SK-MEL-5 (cell line): ENCODE data around the gene RGP1. TPM values are rescaled to one million over a fixed set of nuclear protein-coding genes. Genes with fewer than 3 reads are reported as not detected.

Experiments
- DNase-seq: peaks from one replicate; pipeline ENCODE4 v3.0.0-alpha.2; 2016; ENCODE audit warnings: low read depth, low spot score
- in situ Hi-C: cut with HindIII; loops from 2 replicates; pipeline ENCODE4 v1.10.0; 2016; ENCODE audit warnings: low sequenced_read_pairs, high pct_unique_total_duplicates, low pct_unique_long_range_greater_than_20kb
- polyA plus RNA-seq, 2 experiments: library from polyadenylated mRNA; depleted of rRNA; stranded (reverse); fragments of >200 nt; gene quantifications; 2 replicates each; pipeline ENCODE4 v1.2.3, GENCODE V29; 2015
- total RNA-seq: library from RNA; depleted of rRNA; stranded (reverse); fragments of >200 nt; shearing (Covaris generic); gene quantifications from 2 replicates; pipeline ENCODE4 v1.2.3, GENCODE V29; 2014; rRNA removed

Gene RGP1
- 12.2 and 12.4 TPM in 2 replicates for total RNA-seq
- 17.7 and 18.9 TPM in 2 replicates for polyA plus RNA-seq (2015; cell fraction: cytosol; rRNA removed)
- polyA plus RNA-seq (2015; cell fraction: nucleus; rRNA removed): 22.9 and 29.8 TPM in 2 replicates

DNA sequence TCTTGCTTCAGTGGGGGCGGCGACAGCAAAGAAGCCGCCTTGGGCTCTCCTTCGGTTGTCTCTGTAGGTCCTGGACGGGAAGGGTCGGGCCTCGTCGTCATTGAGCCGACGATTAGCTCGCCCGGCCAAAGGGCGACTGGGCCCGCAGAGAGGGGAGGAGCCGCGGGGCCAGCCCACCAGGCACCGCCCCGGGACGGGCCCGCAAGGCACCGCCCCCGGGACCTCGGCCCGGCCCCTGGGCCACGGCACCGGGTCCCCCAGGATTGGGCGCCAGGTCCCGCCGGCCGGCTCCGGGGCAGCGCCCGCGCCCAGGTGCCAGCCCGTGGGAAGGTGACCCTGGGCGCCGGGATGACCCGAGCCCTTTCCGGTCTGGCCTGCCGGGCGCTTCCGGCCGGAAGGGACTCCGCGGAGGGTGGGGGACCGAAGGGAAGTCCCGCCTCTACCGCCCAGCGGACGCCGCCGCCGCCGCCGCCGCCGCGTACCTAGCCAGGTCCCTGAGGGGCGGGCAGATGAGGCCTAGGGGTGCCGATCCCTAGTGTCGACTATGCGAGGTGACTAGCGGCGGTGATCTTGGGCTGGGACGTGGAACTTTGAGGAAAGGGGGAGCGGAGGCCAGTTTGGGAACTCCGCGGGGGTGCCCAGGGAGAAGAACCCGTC is at the start of gene RGP1, which contains the start of gene GBA2:
TSS of gene RGP1 (plus strand) at position 430 of the 657 bp plus-strand sequence. CDS start 469 bp downstream, outside the sequence.
TSS of gene GBA2 (minus strand) at position 371 of the 657 bp plus-strand sequence. CDS start 524 bp downstream, outside the sequence.
- peak; percentile 72 for DNase-seq
- in situ Hi-C loops: no loop called here

DNA sequence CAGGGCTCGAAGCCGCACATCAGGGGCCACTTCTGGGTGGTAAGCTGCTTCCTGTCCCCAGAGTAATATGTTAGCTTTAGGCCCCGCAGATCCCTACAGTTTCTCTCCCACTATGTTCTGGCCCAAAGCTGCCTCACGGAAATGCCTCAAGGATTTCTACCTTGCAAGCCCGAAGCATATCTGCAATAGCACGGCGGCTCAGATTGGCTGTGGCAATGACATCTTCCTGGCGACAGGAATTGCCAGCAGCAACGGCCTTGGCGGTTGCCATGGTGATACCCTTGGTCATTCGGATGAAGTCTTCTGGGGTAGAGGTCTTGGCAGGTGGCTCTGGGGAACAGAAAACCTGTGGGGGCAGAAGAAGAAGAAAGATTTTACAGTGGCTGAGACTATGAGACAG is 49.1 kb upstream of the RGP1 start:
- DNase-seq: no peak
- in situ Hi-C loops: no loop called here

- in situ Hi-C loops: no loop called here
- no peak for DNase-seq
Measured at GRCh38 chr9:35700942-35701341, 48.1 kb upstream of the RGP1 start.

DNA sequence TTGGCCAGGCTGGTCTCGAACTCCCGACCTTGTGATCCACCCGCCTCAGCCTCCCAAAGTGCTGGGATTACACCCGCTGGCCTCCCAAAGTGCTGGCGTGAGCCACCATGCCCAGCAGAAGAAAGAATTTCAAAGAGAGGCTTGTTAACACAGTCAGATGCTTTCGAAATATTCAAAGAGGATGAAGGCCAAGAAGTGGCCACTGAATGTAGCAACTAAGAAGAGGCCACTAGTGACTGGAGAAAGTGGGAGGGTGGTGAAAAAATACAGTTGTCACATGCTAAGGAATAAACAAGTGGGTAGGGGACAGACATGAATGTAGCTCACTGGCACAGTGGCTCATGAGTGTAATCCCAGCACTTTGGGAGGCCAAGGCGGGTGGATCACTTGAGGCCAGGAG is 46.4 kb upstream of the RGP1 start:
- in situ Hi-C loops: no loop called here
- no peak for DNase-seq

GRCh38 chr9:35703906-35704672 is 45.0 kb upstream of the RGP1 start:
- DNase-seq: no peak
- in situ Hi-C loops: no loop called here

- no peak for DNase-seq
- in situ Hi-C loops: no loop called here
Measured at GRCh38 chr9:35705372-35705771, 43.7 kb upstream of the RGP1 start.

GRCh38 chr9:35705836-35706430 is 43.2 kb upstream of the RGP1 start:
- in situ Hi-C loops: no loop called here
- DNase-seq: no peak

- no peak for DNase-seq
- in situ Hi-C loops: no loop called here
Measured at GRCh38 chr9:35706951-35707350, 42.1 kb upstream of the RGP1 start.

GRCh38 chr9:35708146-35708545 is 40.9 kb upstream of the RGP1 start:
- no peak for DNase-seq
- in situ Hi-C loops: no loop called here

DNA sequence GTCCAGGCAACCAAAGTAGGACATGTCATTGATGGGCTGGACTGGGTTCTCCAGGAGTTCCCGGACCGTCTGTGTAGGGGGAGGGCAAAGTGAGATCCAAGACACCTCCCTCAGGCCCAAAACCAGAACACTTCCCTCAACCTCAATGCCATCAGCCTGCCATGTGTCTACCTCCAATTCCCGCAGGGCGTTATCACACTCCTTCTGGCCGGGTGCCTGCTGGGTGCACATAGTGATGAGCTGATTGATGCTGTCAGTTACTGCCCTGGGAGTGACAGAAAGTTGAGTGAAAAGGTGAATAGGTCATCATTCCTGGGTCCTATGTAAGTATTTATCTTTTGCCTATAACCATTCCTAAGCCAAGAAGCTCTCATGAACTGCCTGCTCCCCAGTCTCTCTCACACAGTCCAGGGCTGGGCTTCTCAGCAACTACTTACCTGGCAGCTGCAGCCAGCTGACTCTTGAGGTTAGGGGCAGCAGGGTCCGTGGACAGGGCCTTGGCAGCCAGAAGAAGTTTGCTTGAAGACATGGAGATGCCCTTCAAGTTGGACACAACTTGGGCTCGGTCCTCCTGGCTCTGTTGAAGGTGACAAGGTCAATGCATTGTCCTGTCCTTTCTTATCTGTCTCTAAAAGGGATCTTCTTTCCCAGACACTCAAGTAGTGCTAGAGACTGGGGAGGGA is 38.1 kb upstream of the RGP1 start:
- in situ Hi-C loops: no loop called here
- no peak for DNase-seq

GRCh38 chr9:35711501-35712428 is 37.3 kb upstream of the RGP1 start:
- DNase-seq: no peak
- in situ Hi-C loops: no loop called here

DNA sequence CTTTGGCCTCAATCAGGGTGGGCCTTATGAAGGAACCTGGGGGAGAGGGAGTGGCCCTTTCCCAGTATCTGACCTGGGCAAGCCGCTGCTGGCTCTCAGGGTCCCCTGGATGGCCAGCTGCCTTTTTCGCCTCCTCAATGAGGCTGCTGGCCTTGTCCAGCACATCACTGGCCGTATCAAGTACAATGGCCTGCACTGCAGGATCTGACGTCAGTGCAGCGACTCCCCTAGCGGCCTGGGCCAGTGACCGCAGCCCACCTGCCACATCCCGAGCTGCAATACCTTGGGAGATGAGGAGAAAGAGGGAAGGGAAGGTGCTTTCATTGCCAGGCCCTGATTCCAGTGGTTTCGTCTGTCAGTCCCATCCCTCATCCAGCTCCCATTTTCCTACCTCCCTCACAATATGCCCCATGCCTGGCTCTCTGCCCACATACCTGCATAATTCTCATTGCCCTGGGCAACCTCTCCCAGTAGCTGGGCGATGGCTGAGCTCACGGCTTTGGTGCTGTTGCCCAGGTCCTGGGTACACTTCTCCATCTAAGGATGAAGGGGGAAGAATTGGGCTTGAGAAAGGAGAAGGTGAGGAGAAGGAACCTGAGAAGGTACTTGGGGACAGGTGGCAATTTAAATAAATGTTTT is 36.2 kb upstream of the RGP1 start:
- no peak for DNase-seq
- in situ Hi-C loops: no loop called here

DNA sequence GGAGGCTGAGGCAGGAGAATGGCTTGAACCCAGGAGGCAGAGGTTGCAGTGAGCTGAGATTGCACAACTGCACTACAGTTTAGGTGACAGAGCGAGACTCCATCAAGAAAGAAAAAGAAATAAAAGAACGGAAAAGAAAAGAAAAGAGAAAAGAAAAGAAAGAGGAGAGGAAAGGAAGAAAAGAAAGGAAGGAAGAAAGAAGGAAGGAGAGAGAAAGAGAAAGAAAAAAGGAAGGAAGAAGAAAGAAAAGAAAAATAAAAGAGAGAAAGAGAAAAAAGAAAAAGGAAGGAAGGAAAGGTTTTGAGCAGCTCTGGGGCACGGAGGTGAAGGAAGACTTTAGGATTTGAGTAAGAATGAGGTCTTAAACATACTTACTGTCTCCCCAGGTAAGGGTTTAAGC is 35.5 kb upstream of the RGP1 start:
- in situ Hi-C loops: no loop called here

GRCh38 chr9:35714123-35714522 is 35.0 kb upstream of the RGP1 start:
- DNase-seq: no peak
- in situ Hi-C loops: no loop called here

More for the DNA sequence above, 35.5 kb upstream of the RGP1 start:
- no peak for DNase-seq

GRCh38 chr9:35714579-35715252 is 34.4 kb upstream of the RGP1 start:
- DNase-seq: no peak
- in situ Hi-C loops: no loop called here

DNA sequence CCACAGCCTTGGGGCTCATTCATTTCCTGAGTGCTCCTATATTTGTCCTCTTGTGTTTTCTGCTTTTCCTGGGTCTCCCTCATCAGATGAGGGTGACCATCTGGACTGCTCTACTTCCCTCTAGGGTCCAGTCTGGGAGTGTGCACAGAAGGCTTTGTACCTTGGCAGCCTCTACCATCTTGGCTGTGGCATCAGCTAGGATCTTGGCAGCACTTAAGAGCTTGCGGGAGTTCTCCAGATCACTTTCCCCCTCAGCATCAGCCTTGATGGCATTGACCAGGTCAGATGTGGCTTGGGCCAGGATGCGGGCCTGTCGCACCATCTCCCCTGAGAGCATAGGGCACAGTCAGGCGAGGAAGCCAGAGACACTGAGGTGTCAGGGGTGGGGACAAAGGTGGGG is 32.9 kb upstream of the RGP1 start:
- in situ Hi-C loops: no loop called here
- DNase-seq: no peak
